K562 (cell line): ENCODE data around the gene FOXP4. TPM values are rescaled to one million over a fixed set of nuclear protein-coding genes. Genes with fewer than 3 reads are reported as not detected.

Experiments
- ATAC-seq: fragments of 200-7000 bp; cut with Tn5 transposase; 3 replicates; pipeline ENCODE4 v1.9.1; 2020; ENCODE audit warnings: moderate library complexity
- BruUV-seq: library from RNA; stranded (reverse); fragments of 400-500 nt; replicated peaks from 2 replicates; lab custom pipeline; 2021; lab: Mats Ljungman, UMichigan
- CTCF ChIA-PET: fragments of 300-600 bp; formaldehyde crosslinking; extraction: SDS; loops from one replicate; lab custom pipeline; 2021; ENCODE audit warnings: low intra/inter-chr PET ratio; lab: Yijun Ruan, JAX
- POLR2A ChIA-PET: fragments of 300-600, 350-650 bp; sonication (Branson Sonifier 250); formaldehyde crosslinking; extraction: SDS; loops from one replicate; lab custom pipeline; 2021; ENCODE audit warnings: antibody characterized with exemption, inconsistent platforms; lab: Yijun Ruan, JAX
- DNase-seq, 4 experiments: peaks; one replicate each; pipeline versions ENCODE4 v3.0.0 to v3.0.0-alpha.2; 2011 to 2018; ENCODE audit warnings: low spot score in 3 of 4, mixed read lengths in 3 of 4; ENCODE audit errors: extremely low read depth in 1 of 4
- FAIRE-seq: peaks from 2 replicates; lab custom pipeline; 2011; peaks lifted over from hg19 to GRCh38; lab: Jason Lieb, UNC
- H2AFZ ChIP-seq: 2 replicates; pipeline ENCODE4 v1.6.0; 2011; ENCODE audit warnings: low read depth, low read length, control low read depth, inconsistent platforms
- H3K27ac ChIP-seq: fragments of 200-600 bp; 3 replicates; pipeline ENCODE4 v1.8.0; 2011; ENCODE audit warnings: low read depth, mild to moderate bottlenecking, control low read depth, inconsistent platforms, low read length, moderate library complexity, mixed read lengths; ENCODE audit errors: extremely low read depth
- H3K27me3 ChIP-seq, 2 experiments: fragments of 300-600 bp in 1 of 2; 2 replicates in 1 of 2; 3 replicates in 1 of 2; pipeline versions ENCODE4 v1.6.0 to v1.8.0; 2011; ENCODE audit warnings: inconsistent platforms in 2 of 2, low read length in 2 of 2, mild to moderate bottlenecking in 1 of 2, mixed read lengths in 1 of 2, moderate library complexity in 1 of 2; ENCODE audit not compliant: control insufficient read depth in 2 of 2, insufficient read depth in 2 of 2
- H3K36me3 ChIP-seq: fragments of 300-600 bp; 3 replicates; pipeline ENCODE4 v1.8.0; 2011; ENCODE audit warnings: mild to moderate bottlenecking, low read length, inconsistent platforms; ENCODE audit not compliant: control insufficient read depth, insufficient read depth
- H3K4me1 ChIP-seq, 2 experiments: fragments of 200-600 bp in 1 of 2; replicated peaks in 1 of 2; 2 replicates in 1 of 2; 3 replicates in 1 of 2; pipeline versions ENCODE4 v1.5.1 to v1.8.0; 2011; ENCODE audit warnings: inconsistent platforms in 2 of 2, low read length in 2 of 2, mild to moderate bottlenecking in 1 of 2, mixed read lengths in 1 of 2, moderate library complexity in 1 of 2; ENCODE audit not compliant: control insufficient read depth in 2 of 2, insufficient read depth in 2 of 2
- H3K4me2 ChIP-seq: 2 replicates; pipeline ENCODE4 v1.6.1; 2011; ENCODE audit warnings: low read length, control low read depth, inconsistent platforms, mixed read lengths; ENCODE audit not compliant: insufficient read depth
- H3K4me3 ChIP-seq: fragments of 200-600 bp; sonication (generic), shearing (Covaris generic); 2 replicates; pipeline ENCODE4 v1.5.1; 2016; ENCODE audit warnings: control low read depth, inconsistent platforms
- H3K79me2 ChIP-seq: fragments of 200-600 bp; 3 replicates; pipeline ENCODE4 v1.8.0; 2011; ENCODE audit warnings: low read length, inconsistent platforms; ENCODE audit not compliant: control insufficient read depth, insufficient read depth
- H3K9ac ChIP-seq, 2 experiments: 2 replicates each; pipeline versions ENCODE4 v1.6.0 to v1.6.1; 2011; ENCODE audit warnings: low read depth in 2 of 2, low read length in 2 of 2, control low read depth in 1 of 2, inconsistent platforms in 1 of 2, mild to moderate bottlenecking in 1 of 2, mixed read lengths in 1 of 2; ENCODE audit not compliant: insufficient read depth in 1 of 2
- H3K9me1 ChIP-seq: one replicate; pipeline ENCODE4 v1.6.0; 2011; ENCODE audit warnings: inconsistent platforms, mild to moderate bottlenecking, low read length, moderate library complexity; ENCODE audit not compliant: control insufficient read depth, insufficient read depth
- H3K9me3 ChIP-seq: replicated peaks from 2 replicates; pipeline ENCODE4 v1.5.1; 2011; ENCODE audit warnings: low read depth, low read length, inconsistent platforms; ENCODE audit not compliant: control insufficient read depth, insufficient read depth
- H4K20me1 ChIP-seq: replicated peaks from 2 replicates; pipeline ENCODE4 v1.6.1; 2011; ENCODE audit warnings: low read length, inconsistent platforms, mixed read lengths; ENCODE audit not compliant: control insufficient read depth, insufficient read depth
- CHCHD3 ChIP-seq: fragments of 250-450 bp; sonication (Bioruptor Pico); IDR thresholded peaks from 2 replicates; pipeline ENCODE4 v2.1.2; 2022; ENCODE audit warnings: mild to moderate bottlenecking
- E2F8 ChIP-seq: fragments of 450-650 bp; IDR thresholded peaks from 2 replicates; pipeline ENCODE4 v1.7.1; 2018; ENCODE audit warnings: mild to moderate bottlenecking, low read depth; ENCODE audit not compliant: partially characterized antibody
- NFE2L1 ChIP-seq: fragments of 450-650 bp; IDR thresholded peaks from 2 replicates; pipeline ENCODE4 v1.6.1; 2016; ENCODE audit warnings: missing genetic modification characterization, low read depth, mild to moderate bottlenecking, missing compliant biosample characterization, moderate library complexity, borderline replicate concordance
- PHB ChIP-seq: fragments of 250-450 bp; sonication (Bioruptor Pico); IDR thresholded peaks from 2 replicates; pipeline ENCODE4 v1.5.0; 2021
- POLR2AphosphoS5 ChIP-seq: IDR thresholded peaks from 2 replicates; pipeline ENCODE4 v1.6.1; 2011; ENCODE audit warnings: mild to moderate bottlenecking, low read depth, low read length, moderate library complexity; ENCODE audit not compliant: control insufficient read depth, insufficient read depth
- PTTG1 ChIP-seq: fragments of 450-650 bp; IDR thresholded peaks from 2 replicates; pipeline ENCODE4 v1.6.1; 2016; ENCODE audit warnings: low read depth, mild to moderate bottlenecking, missing genetic modification characterization, missing compliant biosample characterization
- RBFOX2 ChIP-seq: fragments of 200-400 bp; formaldehyde crosslinking; IDR thresholded peaks from 2 replicates; pipeline ENCODE4 v1.6.1; 2017; ENCODE audit warnings: low read depth, mild to moderate bottlenecking, low read length, moderate library complexity
- STAT5A ChIP-seq: IDR thresholded peaks from 2 replicates; pipeline ENCODE4 v1.6.1; 2012; ENCODE audit warnings: low read length, inconsistent platforms, borderline replicate concordance
- ZNF263 ChIP-seq: sonication (generic); formaldehyde crosslinking; IDR thresholded peaks from 2 replicates; pipeline ENCODE4 v1.8.0; 2022; ENCODE audit warnings: mild to moderate bottlenecking, missing genetic modification reagents, borderline replicate concordance
- ZNF696 ChIP-seq: fragments of 250-450 bp; sonication (Bioruptor Pico); conservative IDR thresholded peaks from 2 replicates; pipeline ENCODE4 v1.4.0; 2020; ENCODE audit warnings: mild to moderate bottlenecking, moderate library complexity
- ZNF699 ChIP-seq: fragments of 250-450 bp; sonication (Bioruptor Pico); IDR thresholded peaks from 2 replicates; pipeline ENCODE4 v1.8.0; 2021; ENCODE audit warnings: mild to moderate bottlenecking, moderate library complexity; ENCODE audit not compliant: insufficient replicate concordance
- ZNF75A ChIP-seq: fragments of 450-650 bp; formaldehyde crosslinking; IDR thresholded peaks from 2 replicates; pipeline ENCODE4 v1.4.0; 2020; ENCODE audit warnings: mild to moderate bottlenecking
- ZNF76 ChIP-seq: fragments of 250-450 bp; sonication (Bioruptor Pico); IDR thresholded peaks from 2 replicates; pipeline ENCODE4 v1.4.0; 2020; ENCODE audit warnings: mild to moderate bottlenecking, moderate library complexity, borderline replicate concordance
- ZNF764 ChIP-seq: fragments of 250-450 bp; sonication (Bioruptor Pico); IDR thresholded peaks from 2 replicates; pipeline ENCODE4 v1.4.0; 2020; ENCODE audit warnings: low read depth, mild to moderate bottlenecking, moderate library complexity
- ZNF766 ChIP-seq: fragments of 200-800 bp; sonication (Bioruptor generic); conservative IDR thresholded peaks from 2 replicates; pipeline ENCODE4 v1.6.1; 2016; ENCODE audit warnings: missing genetic modification characterization, missing compliant biosample characterization
- WGBS: fragments of 100-300 bp; shearing (Covaris generic); methylation state at CpG from one replicate; pipeline ENCODE4 v1.1.6; 2016; ENCODE audit warnings: low coverage, mixed read lengths; ENCODE audit not compliant: insufficient coverage; ENCODE audit errors: missing lambda C conversion rate; 5-methylcytosine and 5-hydroxymethylcytosine counted together
- in situ Hi-C: fragments of 300-500 bp; cut with MboI; formaldehyde crosslinking; loops from 4 replicates; pipeline ENCODE4 v1.15.0; 2018; ENCODE audit warnings: inconsistent platforms, mixed read lengths
- intact Hi-C: fragments of 100-400 bp; cut with micrococcal nuclease; formaldehyde crosslinking; loops from 2 replicates; pipeline ENCODE4 v1.14.2; 2022
- polyA plus RNA-seq, 8 experiments: library from polyadenylated mRNA; depleted of rRNA in 4 of 8; stranded (reverse) in 5 of 8; unstranded in 3 of 8; fragments of >200 nt; fragmentation: Nextera tagmentation in 2 of 8; fragmentation: Illumina TruSeq in 1 of 8; extraction: Ambion mirVana in 2 of 8; extraction: Trizol in 1 of 8; gene quantifications; 2 replicates each; pipeline versions ENCODE4 v1.2.1 to v1.2.3, GENCODE V29; 2011 to 2014; ENCODE audit warnings: inconsistent platforms in 1 of 8, missing spikeins in 1 of 8
- total RNA-seq, 7 experiments: library from RNA; depleted of rRNA in 6 of 7; stranded (reverse); fragments of >200 nt in 6 of 7; fragmentation: Illumina TruSeq in 2 of 7; extraction: Trizol in 2 of 7; gene quantifications; 2 replicates each; pipeline versions ENCODE4 v1.2.1 to v1.2.3, GENCODE V29; 2011 to 2021; ENCODE audit warnings: low replicate concordance in 1 of 7

The FOXP4 gene
- total and polyA plus RNA-seq, 9 of the 15 experiments (the other 6 are each of a cell fraction or from before 2014, with no cell fraction given): 0.11 to 29.4 (median 2.3) TPM

GRCh38 chr6:41614715-41615114, 68.5 kb downstream of the FOXP4 start:
- 0% methylated on average over 2 of the region's 2 CpGs for WGBS
- H3K9me1 ChIP-seq: no peaks in the 10 kb centered on the region
- BruUV-seq: no TSS peak
- CTCF ChIA-PET: no interaction called here
- no peaks in the 10 kb centered on the region for H3K4me1 ChIP-seq
- in situ Hi-C loops: no loop called here
- no peak for FAIRE-seq
- POLR2A ChIA-PET: interaction anchor here (1.0 kb wide), 1 partner anchor 10 kb away, joined by 4 read pairs; no protein-coding TSS in a partner anchor
- H2AFZ ChIP-seq: no peak overlapping the region
- H3K4me2 ChIP-seq: no peak overlapping the region
- no peak overlapping the region for H3K4me3 ChIP-seq
- no peak overlapping the region for H3K27ac ChIP-seq
- peaks cover 4% of the 10 kb centered on the region for H3K9me3 ChIP-seq
- H3K36me3 ChIP-seq: no peaks in the 10 kb centered on the region
- ATAC-seq: no peak
- TF ChIP-seq ZNF263 (CRISPR knock-in tag): no peak
- TF ChIP-seq ZNF696: no peak
- no peak for TF ChIP-seq RBFOX2
- no peak for TF ChIP-seq ZNF764 (CRISPR knock-in tag)
- no peak for TF ChIP-seq ZNF75A (CRISPR knock-in tag)
- DNase-seq: no peak
- H3K79me2 ChIP-seq: no peaks in the 10 kb centered on the region
- no peaks in the 10 kb centered on the region for H4K20me1 ChIP-seq
- intact Hi-C loops: loop anchor here (5.0 kb wide), 1 partner anchor 632 kb away; no protein-coding TSS in a partner anchor
- peaks cover 33 to 40% of the 10 kb centered on the region in 2 experiments for H3K27me3 ChIP-seq
- no peak overlapping the region for H3K9ac ChIP-seq

GRCh38 chr6:41615311-41615710, 69.1 kb downstream of the FOXP4 start:
- Histone ChIP-seq H2AFZ (no peak overlapping the region), H3K9me1 (no peaks in the 10 kb centered on the region), H3K4me1 (no peaks in the 10 kb centered on the region), H3K36me3 (no peaks in the 10 kb centered on the region), H3K4me3 (no peak overlapping the region), H4K20me1 (no peaks in the 10 kb centered on the region), H3K9ac (no peak overlapping the region), H3K4me2 (no peak overlapping the region), H3K27me3 (peaks cover 33 to 40% of the 10 kb centered on the region in 2 experiments), H3K27ac (no peak overlapping the region), H3K9me3 (peaks cover 4% of the 10 kb centered on the region), H3K79me2 (no peaks in the 10 kb centered on the region)
- ChIA-PET CTCF (no interaction called here), POLR2A (interaction anchor here (0.8 kb wide), 1 partner anchor 10 kb away, joined by 4 read pairs; no protein-coding TSS in a partner anchor)
- in situ Hi-C loops (no loop called here), intact Hi-C loops (loop anchor here (5.0 kb wide), 1 partner anchor 633 kb away; no protein-coding TSS in a partner anchor)
- BruUV-seq: no TSS peak
- no peak for DNase-seq
- FAIRE-seq: peak; percentile 23
- 0% methylated on average over 7 of the region's 7 CpGs for WGBS
- no peak for ATAC-seq
- TF ChIP-seq PHB (CRISPR knock-in tag) (no peak), POLR2AphosphoS5 (no peak), NFE2L1 (tag) (no peak), ZNF76 (CRISPR knock-in tag) (no peak), E2F8 (no peak), STAT5A (no peak), ZNF766 (CRISPR knock-in tag) (no peak), PTTG1 (tag) (no peak), ZNF699 (CRISPR knock-in tag) (no peak), CHCHD3 (CRISPR knock-in tag) (no peak)
